OCI-LY1 (cell line): Measurements from ENCODE around the gene ANO8.
A peak's percentile ranks its signal among the peaks of the same experiment; 100 is the strongest.

Experiments
- H2AFZ ChIP-seq: fragments of 200-600 bp; sonication (generic), shearing (Covaris generic); 2 replicates; pipeline ENCODE4 v1.6.0; 2014; ENCODE audit warnings: antibody characterized with exemption, mild to moderate bottlenecking, low read length
- H3F3A ChIP-seq: fragments of 200-600 bp; sonication (generic), shearing (Covaris generic); 2 replicates; pipeline ENCODE4 v1.6.0; 2014; ENCODE audit warnings: mild to moderate bottlenecking, antibody characterized with exemption, low read length, moderate library complexity; ENCODE audit not compliant: insufficient read depth
- H3K27ac ChIP-seq: fragments of 200-600 bp; sonication (generic); 2 replicates; pipeline ENCODE4 v1.5.1; 2014; ENCODE audit warnings: low read length, mixed run types, mild to moderate bottlenecking, low read depth; ENCODE audit not compliant: poor library complexity, severe bottlenecking
- H3K27me3 ChIP-seq: fragments of 200-600 bp; sonication (generic); 2 replicates; pipeline ENCODE4 v1.6.0; 2014; ENCODE audit warnings: antibody characterized with exemption, mild to moderate bottlenecking, low read length, moderate library complexity; ENCODE audit not compliant: insufficient read depth
- H3K36me3 ChIP-seq: fragments of 200-600 bp; sonication (generic); 2 replicates; pipeline ENCODE4 v1.6.1; 2014; ENCODE audit warnings: mild to moderate bottlenecking, antibody characterized with exemption, low read length, moderate library complexity, mixed read lengths; ENCODE audit not compliant: insufficient read depth
- H3K4me1 ChIP-seq: fragments of 200-600 bp; sonication (generic); 2 replicates; pipeline ENCODE4 v1.5.1; 2014; ENCODE audit warnings: mild to moderate bottlenecking, low read length, moderate library complexity; ENCODE audit not compliant: insufficient read depth, severe bottlenecking
- H3K4me2 ChIP-seq: fragments of 200-600 bp; sonication (generic), shearing (Covaris generic); 2 replicates; pipeline ENCODE4 v1.6.1; 2014; ENCODE audit warnings: low read length
- H3K4me3 ChIP-seq: fragments of 200-600 bp; sonication (generic); 2 replicates; pipeline ENCODE4 v1.5.1; 2014; ENCODE audit warnings: low read length, low read depth, mild to moderate bottlenecking, mixed read lengths; ENCODE audit not compliant: poor library complexity, severe bottlenecking
- H3K79me2 ChIP-seq: fragments of 200-600 bp; shearing (Covaris generic); 2 replicates; pipeline ENCODE4 v1.6.1; 2016; ENCODE audit warnings: mixed run types, low read length, mixed read lengths; ENCODE audit not compliant: insufficient read depth
- H3K9ac ChIP-seq: fragments of 200-600 bp; sonication (generic), shearing (Covaris generic); 2 replicates; pipeline ENCODE4 v1.6.1; 2014; ENCODE audit warnings: mild to moderate bottlenecking, low read length, mixed read lengths
- H3K9me2 ChIP-seq: fragments of 200-600 bp; sonication (generic), shearing (Covaris generic); 2 replicates; pipeline ENCODE4 v1.6.1; 2014; ENCODE audit warnings: low read depth, mild to moderate bottlenecking, low read length, mixed read lengths
- H3K9me3 ChIP-seq: fragments of 200-600 bp; shearing (Covaris generic); 2 replicates; pipeline ENCODE4 v1.6.1; 2014; ENCODE audit warnings: low read length, mixed read lengths
- H4K20me1 ChIP-seq: fragments of 200-600 bp; sonication (generic), shearing (Covaris generic); 2 replicates; pipeline ENCODE4 v1.6.0; 2016; ENCODE audit warnings: mild to moderate bottlenecking, low read length; ENCODE audit not compliant: insufficient read depth
- EZH2 ChIP-seq: fragments of 200-600 bp; sonication (generic), shearing (Covaris generic); IDR thresholded peaks from 2 replicates; pipeline ENCODE4 v1.8.0; 2017; ENCODE audit warnings: borderline replicate concordance, mixed run types, mild to moderate bottlenecking, antibody characterized with exemption, low read length, moderate library complexity, mixed read lengths
- TF ChIP-seq, protein P1 (sequence below): fragments of 200-600 bp; sonication (generic), shearing (Covaris generic); IDR thresholded peaks from 2 replicates; pipeline ENCODE4 v1.5.1; 2017; ENCODE audit warnings: mild to moderate bottlenecking, antibody characterized with exemption, low read length, moderate library complexity, mixed read lengths

Gene ANO8

DNA sequence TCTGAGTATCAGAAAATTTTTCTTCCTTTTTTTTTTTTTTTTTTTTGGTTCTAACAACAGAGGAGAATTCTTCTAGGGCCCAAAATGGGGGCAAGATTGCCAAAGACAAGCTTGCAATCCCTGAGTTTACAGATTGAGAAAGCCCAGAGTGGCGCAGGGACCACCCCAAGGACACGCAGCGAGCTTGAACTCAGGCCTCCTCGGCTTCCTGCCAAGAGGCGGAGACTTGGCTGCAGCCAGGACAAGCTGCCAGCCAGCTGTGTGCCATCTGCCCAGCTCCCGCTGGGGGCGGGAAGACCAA, 29.5 kb downstream of the ANO8 start:
- Histone ChIP-seq H3K27ac (peak overlapping the region; percentile 62), H3K36me3 (peaks cover 8% of the 10 kb centered on the region; the same call in 1 of the 2 replicates), H3K79me2 (peaks cover 5% of the 10 kb centered on the region), H3F3A (peaks cover 6% of the 10 kb centered on the region; the same call in 1 of the 2 replicates), H4K20me1 (no peaks in the 10 kb centered on the region), H2AFZ (no peak overlapping the region), H3K9ac (no peak overlapping the region), H3K9me3 (no peaks in the 10 kb centered on the region), H3K4me1 (peaks cover 42% of the 10 kb centered on the region), H3K27me3 (no peaks in the 10 kb centered on the region), H3K4me3 (no peak overlapping the region), H3K9me2 (no peaks in the 10 kb centered on the region), H3K4me2 (peak overlapping the region; percentile 5; the same call in 1 of the 2 replicates)
- TF ChIP-seq, protein P1, sequence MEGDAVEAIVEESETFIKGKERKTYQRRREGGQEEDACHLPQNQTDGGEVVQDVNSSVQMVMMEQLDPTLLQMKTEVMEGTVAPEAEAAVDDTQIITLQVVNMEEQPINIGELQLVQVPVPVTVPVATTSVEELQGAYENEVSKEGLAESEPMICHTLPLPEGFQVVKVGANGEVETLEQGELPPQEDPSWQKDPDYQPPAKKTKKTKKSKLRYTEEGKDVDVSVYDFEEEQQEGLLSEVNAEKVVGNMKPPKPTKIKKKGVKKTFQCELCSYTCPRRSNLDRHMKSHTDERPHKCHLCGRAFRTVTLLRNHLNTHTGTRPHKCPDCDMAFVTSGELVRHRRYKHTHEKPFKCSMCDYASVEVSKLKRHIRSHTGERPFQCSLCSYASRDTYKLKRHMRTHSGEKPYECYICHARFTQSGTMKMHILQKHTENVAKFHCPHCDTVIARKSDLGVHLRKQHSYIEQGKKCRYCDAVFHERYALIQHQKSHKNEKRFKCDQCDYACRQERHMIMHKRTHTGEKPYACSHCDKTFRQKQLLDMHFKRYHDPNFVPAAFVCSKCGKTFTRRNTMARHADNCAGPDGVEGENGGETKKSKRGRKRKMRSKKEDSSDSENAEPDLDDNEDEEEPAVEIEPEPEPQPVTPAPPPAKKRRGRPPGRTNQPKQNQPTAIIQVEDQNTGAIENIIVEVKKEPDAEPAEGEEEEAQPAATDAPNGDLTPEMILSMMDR = no peak
- no peak for TF ChIP-seq EZH2

GRCh38 chr19:17304386-17305215, 30.1 kb downstream of the ANO8 start:
- Histone ChIP-seq H3F3A (peaks cover 6% of the 10 kb centered on the region; the same call in 1 of the 2 replicates), H2AFZ (no peak overlapping the region), H4K20me1 (no peaks in the 10 kb centered on the region), H3K36me3 (peaks cover 8% of the 10 kb centered on the region; the same call in 1 of the 2 replicates), H3K4me2 (peak overlapping the region; percentile 5; the same call in 1 of the 2 replicates), H3K9ac (no peak overlapping the region), H3K27ac (peak overlapping the region; percentile 62), H3K4me3 (no peak overlapping the region), H3K9me3 (no peaks in the 10 kb centered on the region), H3K27me3 (no peaks in the 10 kb centered on the region), H3K4me1 (peaks cover 39% of the 10 kb centered on the region), H3K79me2 (no peaks in the 10 kb centered on the region; the same call in 1 of the 2 replicates), H3K9me2 (no peaks in the 10 kb centered on the region)
- TF ChIP-seq, protein P1 = no peak
- no peak for TF ChIP-seq EZH2

DNA sequence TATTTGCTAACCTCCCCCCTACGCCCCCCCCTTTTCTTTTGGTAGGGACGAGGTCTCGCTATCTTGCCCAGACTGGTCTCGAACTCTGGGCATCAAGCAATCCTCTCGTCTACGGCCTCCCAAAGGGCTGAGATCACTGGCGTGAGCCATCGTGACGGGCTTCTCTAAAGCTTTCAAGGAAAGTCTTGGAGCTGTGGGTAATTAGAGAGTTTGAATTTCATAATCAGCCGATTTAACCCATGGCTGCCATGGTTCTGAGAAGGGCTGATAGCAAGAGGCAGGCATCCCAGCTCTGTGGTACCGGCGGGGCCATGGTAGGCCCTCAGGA, 30.8 kb downstream of the ANO8 start:
- peak overlapping the region; percentile 18 for H3K27ac ChIP-seq
- TF ChIP-seq, protein P1 = no peak
- TF ChIP-seq EZH2 = no peak
- peak overlapping the region; percentile 84 for H3K4me2 ChIP-seq
- peaks cover 6% of the 10 kb centered on the region; the same call in 1 of the 2 replicates for H3F3A ChIP-seq
- no peaks in the 10 kb centered on the region for H3K9me2 ChIP-seq
- H2AFZ ChIP-seq = no peak overlapping the region
- H3K27me3 ChIP-seq = no peaks in the 10 kb centered on the region
- H3K9me3 ChIP-seq = no peaks in the 10 kb centered on the region
- H3K4me3 ChIP-seq = peak overlapping the region; percentile 78
- H3K4me1 ChIP-seq = peaks cover 39% of the 10 kb centered on the region
- H3K36me3 ChIP-seq = peaks cover 11% of the 10 kb centered on the region
- no peaks in the 10 kb centered on the region for H4K20me1 ChIP-seq
- H3K79me2 ChIP-seq = no peaks in the 10 kb centered on the region; the same call in 1 of the 2 replicates
- peak overlapping the region; percentile 43; the same call in 1 of the 2 replicates for H3K9ac ChIP-seq
